Panc1 (cell line): ENCODE data around the gene PANK4.
A peak's percentile ranks its signal among the peaks of the same experiment; 100 is the strongest.

Source experiments
- CTCF ChIP-seq: fragments of 450-650 bp; IDR thresholded peaks from 2 replicates; pipeline ENCODE4 v1.5.1; 2017; ENCODE audit warnings: mild to moderate bottlenecking
- SIN3A ChIP-seq: IDR thresholded peaks from 2 replicates; pipeline ENCODE4 v1.6.1; 2012; ENCODE audit warnings: low read depth, mild to moderate bottlenecking, low read length, moderate library complexity, borderline replicate concordance; ENCODE audit not compliant: insufficient read depth

GRCh38 chr1:2539312-2539907 lies 13.0 kb upstream of the PANK4 start:
- TF ChIP-seq CTCF (peak; percentile 76), SIN3A (no peak)
